ENCODE measurements around the gene CCNL1.

The CCNL1 gene

GRCh38 chr3:157147099-157147803, 12.7 kb downstream of the CCNL1 start:
- DNase-seq (ENCODE audit: low read depth in 1 of 2, low spot score in 1 of 2) = no peak

- no peak for DNase-seq (ENCODE audit: low read depth in 1 of 2, low spot score in 1 of 2)
These were observed 14.2 kb downstream of the CCNL1 start for GRCh38 chr3:157145606-157146322.

GRCh38 chr3:157142315-157142714, 17.6 kb downstream of the CCNL1 start:
- DNase-seq (ENCODE audit: low read depth in 1 of 2, low spot score in 1 of 2) = no peak

- no peak for DNase-seq (ENCODE audit: low read depth in 1 of 2, low spot score in 1 of 2)
These were observed 19.9 kb downstream of the CCNL1 start for GRCh38 chr3:157139938-157140534.

GRCh38 chr3:157136647-157137387, 23.1 kb downstream of the CCNL1 start:
- DNase-seq (ENCODE audit: low read depth in 1 of 2, low spot score in 1 of 2) = no peak

- DNase-seq (ENCODE audit: low read depth in 1 of 2, low spot score in 1 of 2) = no peak
These were observed 24.1 kb downstream of the CCNL1 start for GRCh38 chr3:157135671-157136396.

- DNase-seq (ENCODE audit: low read depth in 1 of 2, low spot score in 1 of 2) = no peak
These were observed 25.2 kb downstream of the CCNL1 start for GRCh38 chr3:157134620-157135191.

- DNase-seq (ENCODE audit: low read depth in 1 of 2, low spot score in 1 of 2) = no peak
These were observed 26.3 kb downstream of the CCNL1 start for GRCh38 chr3:157133434-157134320.

GRCh38 chr3:157132936-157133335, 27.0 kb downstream of the CCNL1 start:
- no peak for DNase-seq (ENCODE audit: low read depth in 1 of 2, low spot score in 1 of 2)

GRCh38 chr3:157132341-157132740, 27.6 kb downstream of the CCNL1 start:
- no peak for DNase-seq (ENCODE audit: low read depth in 1 of 2, low spot score in 1 of 2)

GRCh38 chr3:157131861-157132260, 28.1 kb downstream of the CCNL1 start:
- DNase-seq (ENCODE audit: low read depth in 1 of 2, low spot score in 1 of 2) = no peak

- peak; percentile 18 to 44 for DNase-seq (ENCODE audit: low read depth in 1 of 2, low spot score in 1 of 2)
These were observed 29.3 kb downstream of the CCNL1 start for GRCh38 chr3:157130467-157131251.

- DNase-seq (ENCODE audit: low read depth in 1 of 2, low spot score in 1 of 2) = no peak
These were observed 30.0 kb downstream of the CCNL1 start for GRCh38 chr3:157129803-157130466.

GRCh38 chr3:157128771-157129681, 30.9 kb downstream of the CCNL1 start:
- DNase-seq (ENCODE audit: low read depth in 1 of 2, low spot score in 1 of 2) = no peak

- DNase-seq (ENCODE audit: low read depth in 1 of 2, low spot score in 1 of 2) = peak; percentile 31 to 56
These were observed 31.8 kb downstream of the CCNL1 start for GRCh38 chr3:157127831-157128767.

GRCh38 chr3:157127268-157127667, 32.7 kb downstream of the CCNL1 start:
- DNase-seq (ENCODE audit: low read depth in 1 of 2, low spot score in 1 of 2) = no peak

Measured in activated CD4-positive, alpha-beta T cell treated with anti-CD3 and anti-CD28 coated beads, Interleukin-2, amount 50 U/mL, for 24 hours (primary cell).